HEK293T (cell line): Measurements from ENCODE around the gene NCF2.

Experiments
- CTCF ChIA-PET: fragments of 350-600 bp; formaldehyde crosslinking; extraction: SDS; loops from one replicate; lab custom pipeline; 2021; ENCODE audit warnings: antibody characterized with exemption, inconsistent platforms; lab: Yijun Ruan, JAX
- POLR2A ChIA-PET: fragments of 350-600 bp; formaldehyde crosslinking; extraction: SDS; loops from one replicate; lab custom pipeline; 2020; ENCODE audit warnings: antibody characterized with exemption, inconsistent platforms; lab: Yijun Ruan, JAX
- DNase-seq: peaks from one replicate; pipeline ENCODE4 v3.0.0; 2012; ENCODE audit warnings: mixed read lengths; ENCODE audit errors: extremely low spot score
- ARNT ChIP-seq: fragments of 450-650 bp; IDR thresholded peaks from 2 replicates; pipeline ENCODE4 v1.6.1; 2017; ENCODE audit warnings: mild to moderate bottlenecking
- BHLHE40 ChIP-seq: fragments of 450-650 bp; IDR thresholded peaks from 2 replicates; pipeline ENCODE4 v1.6.1; 2016; ENCODE audit warnings: mild to moderate bottlenecking, moderate library complexity, borderline replicate concordance
- CTBP1 ChIP-seq: fragments of 450-650 bp; IDR thresholded peaks from 2 replicates; pipeline ENCODE4 v1.6.1; 2016; ENCODE audit warnings: borderline replicate concordance
- ELF4 ChIP-seq: fragments of 450-650 bp; IDR thresholded peaks from 2 replicates; pipeline ENCODE4 v1.6.1; 2017; ENCODE audit warnings: antibody characterized with exemption
- FOXA1 ChIP-seq: fragments of 450-650 bp; IDR thresholded peaks from 2 replicates; pipeline ENCODE4 v1.6.1; 2016; ENCODE audit warnings: mild to moderate bottlenecking
- FOXK2 ChIP-seq: fragments of 450-650 bp; IDR thresholded peaks from 2 replicates; pipeline ENCODE4 v1.6.1; 2016; ENCODE audit warnings: mild to moderate bottlenecking
- FOXM1 ChIP-seq: fragments of 450-650 bp; IDR thresholded peaks from 2 replicates; pipeline ENCODE4 v1.6.1; 2017; ENCODE audit warnings: mild to moderate bottlenecking, borderline replicate concordance
- HDGF ChIP-seq: fragments of 450-650 bp; IDR thresholded peaks from 2 replicates; pipeline ENCODE4 v1.6.1; 2017; ENCODE audit warnings: antibody characterized with exemption, borderline replicate concordance
- L3MBTL2 ChIP-seq: fragments of 450-650 bp; conservative IDR thresholded peaks from 2 replicates; pipeline ENCODE4 v1.6.1; 2016; ENCODE audit warnings: mild to moderate bottlenecking
- LEF1 ChIP-seq: fragments of 450-650 bp; IDR thresholded peaks from 2 replicates; pipeline ENCODE4 v1.6.1; 2017; ENCODE audit warnings: mild to moderate bottlenecking, borderline replicate concordance
- NFRKB ChIP-seq: fragments of 450-650 bp; IDR thresholded peaks from 2 replicates; pipeline ENCODE4 v1.6.1; 2016; ENCODE audit warnings: mild to moderate bottlenecking, moderate library complexity
- PKNOX1 ChIP-seq: fragments of 450-650 bp; IDR thresholded peaks from 2 replicates; pipeline ENCODE4 v1.6.1; 2016
- SP1 ChIP-seq: fragments of 450-650 bp; IDR thresholded peaks from 2 replicates; pipeline ENCODE4 v1.6.1; 2017
- SUZ12 ChIP-seq: fragments of 450-650 bp; IDR thresholded peaks from 2 replicates; pipeline ENCODE4 v1.6.1; 2016; ENCODE audit warnings: mild to moderate bottlenecking
- TARDBP ChIP-seq: fragments of 450-650 bp; IDR thresholded peaks from 2 replicates; pipeline ENCODE4 v1.6.1; 2016
- ZNF384 ChIP-seq: fragments of 450-650 bp; IDR thresholded peaks from 2 replicates; pipeline ENCODE4 v1.6.1; 2016

Gene NCF2

DNA sequence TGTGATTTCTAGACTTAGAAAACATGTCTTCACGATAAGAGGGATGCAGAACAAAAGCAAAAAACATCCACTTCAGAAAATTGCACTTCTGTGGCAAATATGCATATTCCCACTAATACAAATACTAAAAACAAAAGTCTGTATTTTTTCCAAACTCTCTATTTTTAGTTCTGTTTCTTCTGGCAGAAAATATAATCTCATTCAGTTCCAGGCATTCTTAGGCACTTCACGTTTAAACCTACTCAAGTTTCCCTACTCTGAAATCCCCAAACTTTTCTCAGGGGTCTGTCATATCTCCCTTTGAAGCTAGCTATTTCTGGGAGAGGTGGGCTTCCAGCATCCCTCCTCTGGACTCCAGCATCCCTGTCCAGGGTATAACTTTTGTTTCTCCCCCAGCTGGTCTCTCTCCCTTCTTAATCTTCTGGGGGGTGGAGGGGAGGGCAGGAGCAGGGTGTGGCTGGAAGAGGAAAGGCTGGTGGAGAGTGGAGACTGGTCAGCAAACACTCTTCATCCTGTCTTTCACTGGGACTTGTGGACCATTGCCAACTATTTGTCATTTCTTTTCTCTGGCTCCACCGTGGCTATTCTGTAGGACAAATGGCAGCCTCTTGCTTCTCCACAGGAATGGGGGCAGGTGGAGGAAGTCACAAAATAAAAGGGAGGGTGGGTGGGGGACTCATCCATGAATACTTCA lies 19.6 kb upstream of the NCF2 start:
- CTCF ChIA-PET: interaction anchor here (0.7 to 1.2 kb wide), 4 partner anchors 18 to 75 kb away, joined by 3 to 4 read pairs (median 4); no protein-coding TSS in a partner anchor
- POLR2A ChIA-PET: no interaction called here
- no peak for DNase-seq
- TF ChIP-seq LEF1 (no peak), SP1 (no peak), ZNF384 (no peak), ARNT (no peak), ELF4 (no peak), FOXM1 (no peak), SUZ12 (no peak), PKNOX1 (no peak)

- ChIA-PET CTCF (interaction anchor here (0.7 to 1.2 kb wide), 4 partner anchors 18 to 75 kb away, joined by 3 to 4 read pairs (median 4); no protein-coding TSS in a partner anchor), POLR2A (no interaction called here)
- TF ChIP-seq SP1: no peak
- no peak for DNase-seq
Measured at GRCh38 chr1:183609313-183609712, 19.1 kb upstream of the NCF2 start.

- CTCF ChIA-PET: no interaction called here
- POLR2A ChIA-PET: no interaction called here
- no peak for TF ChIP-seq FOXM1
- no peak for DNase-seq
Measured at GRCh38 chr1:183607322-183607980, 17.2 kb upstream of the NCF2 start.

GRCh38 chr1:183605904-183606303 lies 15.6 kb upstream of the NCF2 start:
- TF ChIP-seq TARDBP (no peak), LEF1 (no peak), BHLHE40 (no peak), ARNT (no peak), PKNOX1 (no peak), FOXA1 (no peak), CTBP1 (no peak), FOXM1 (no peak), SUZ12 (no peak), ZNF384 (no peak)
- ChIA-PET CTCF (no interaction called here), POLR2A (no interaction called here)
- DNase-seq: no peak

- no peak for DNase-seq
- ChIA-PET CTCF (interaction anchor here (0.9 kb wide), 1 partner anchor 26 kb away, joined by 3 read pairs; no protein-coding TSS in a partner anchor), POLR2A (interaction anchor here (1.2 kb wide), 1 partner anchor 18 kb away, joined by 3 read pairs; no protein-coding TSS in a partner anchor)
- no peak for TF ChIP-seq L3MBTL2
- no peak for TF ChIP-seq FOXK2
- TF ChIP-seq PKNOX1: no peak
- no peak for TF ChIP-seq HDGF
- TF ChIP-seq ELF4: no peak
- TF ChIP-seq LEF1: no peak
- TF ChIP-seq TARDBP: no peak
- no peak for TF ChIP-seq FOXM1
- no peak for TF ChIP-seq ARNT
- no peak for TF ChIP-seq SP1
Measured at GRCh38 chr1:183604815-183605214, 14.6 kb upstream of the NCF2 start.

DNA sequence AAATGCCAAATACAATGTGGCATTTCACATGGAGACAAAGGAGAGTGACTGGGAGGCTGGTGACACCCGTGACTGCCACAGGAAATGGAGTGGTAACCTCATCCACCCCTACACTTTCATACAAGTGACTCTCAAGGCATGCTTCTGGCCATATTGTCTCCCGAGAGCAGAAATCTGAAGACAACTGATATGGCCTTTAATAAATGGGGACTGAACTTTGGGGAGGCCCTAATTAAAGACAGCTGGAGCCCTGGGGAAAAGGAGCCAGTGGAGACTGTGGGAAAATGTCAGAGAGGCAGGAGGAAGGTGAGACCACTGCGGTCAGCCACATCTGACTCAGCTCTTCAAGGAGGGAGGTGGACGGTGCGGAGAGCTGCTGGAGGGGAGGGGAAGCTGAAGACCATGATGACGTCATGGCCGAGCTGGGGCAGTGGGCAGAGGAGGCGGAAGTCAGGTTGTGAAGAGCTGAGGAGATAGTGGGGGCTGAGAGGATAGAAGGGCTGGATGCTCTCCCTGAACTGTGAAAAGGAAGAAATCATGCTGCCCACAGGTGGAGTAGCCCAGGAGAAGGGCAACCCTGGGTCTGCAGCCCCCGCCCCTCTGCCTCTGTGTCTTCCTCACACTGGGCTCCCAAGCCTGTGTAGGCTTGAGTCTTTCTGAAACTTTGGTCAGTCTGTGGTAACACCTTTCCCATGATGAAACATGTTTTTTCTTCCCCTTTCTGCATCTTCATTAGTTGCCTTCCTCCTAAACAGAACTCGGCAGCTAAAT lies 14.0 kb upstream of the NCF2 start:
- DNase-seq: no peak
- TF ChIP-seq FOXK2: no peak
- TF ChIP-seq CTBP1: no peak
- TF ChIP-seq PKNOX1: no peak
- TF ChIP-seq BHLHE40: no peak
- no peak for TF ChIP-seq ZNF384
- no peak for TF ChIP-seq SUZ12
- TF ChIP-seq SP1: no peak
- TF ChIP-seq NFRKB: no peak
- TF ChIP-seq ELF4: no peak
- no peak for TF ChIP-seq TARDBP
- TF ChIP-seq FOXM1: no peak
- no peak for TF ChIP-seq LEF1
- no peak for TF ChIP-seq ARNT
- TF ChIP-seq FOXA1: no peak
- TF ChIP-seq HDGF: no peak
- no peak for TF ChIP-seq L3MBTL2
- ChIA-PET CTCF (interaction anchor here (0.9 kb wide), 1 partner anchor 26 kb away, joined by 3 read pairs; no protein-coding TSS in a partner anchor), POLR2A (interaction anchor here (1.2 kb wide), 1 partner anchor 19 kb away, joined by 3 read pairs; no protein-coding TSS in a partner anchor)
